H9 (cell line): ENCODE results near the gene RAB11FIP5. TPM values are rescaled to one million over a fixed set of nuclear protein-coding genes. Genes with fewer than 3 reads are reported as not detected.

Experiments
- DNase-seq: peaks from one replicate; pipeline ENCODE4 v3.0.0-alpha.2; 2017
- H2AFZ ChIP-seq: one replicate; pipeline ENCODE4 v1.6.1; 2013; ENCODE audit warnings: mild to moderate bottlenecking, low read length, control low read depth, moderate library complexity
- H2AK5ac ChIP-seq: 2 replicates; pipeline ENCODE4 v1.6.1; 2013; ENCODE audit warnings: low read length, control low read depth, mixed read lengths; ENCODE audit not compliant: insufficient read length
- H2BK120ac ChIP-seq: one replicate; pipeline ENCODE4 v1.6.1; 2013; ENCODE audit warnings: low read depth, mild to moderate bottlenecking, low read length, control low read depth, inconsistent platforms; ENCODE audit not compliant: poor library complexity, severe bottlenecking
- H2BK12ac ChIP-seq: 2 replicates; pipeline ENCODE4 v1.6.1; 2013; ENCODE audit warnings: low read length, control low read depth, mixed read lengths, low read depth; ENCODE audit not compliant: insufficient read length
- H2BK15ac ChIP-seq: 2 replicates; pipeline ENCODE4 v1.6.1; 2013; ENCODE audit warnings: low read depth, low read length, control low read depth
- H2BK20ac ChIP-seq: one replicate; pipeline ENCODE4 v1.6.1; 2013; ENCODE audit warnings: low read depth, mild to moderate bottlenecking, low read length, control low read depth, inconsistent platforms; ENCODE audit not compliant: poor library complexity, severe bottlenecking
- H2BK5ac ChIP-seq: 2 replicates; pipeline ENCODE4 v1.6.1; 2013; ENCODE audit warnings: low read length, control low read depth, mixed read lengths; ENCODE audit not compliant: insufficient read length
- H3K14ac ChIP-seq: 2 replicates; pipeline ENCODE4 v1.6.1; 2013; ENCODE audit warnings: low read length, control low read depth; ENCODE audit not compliant: insufficient read depth
- H3K18ac ChIP-seq: 2 replicates; pipeline ENCODE4 v1.6.1; 2013; ENCODE audit warnings: low read depth, mild to moderate bottlenecking, mixed read lengths, low read length, control low read depth; ENCODE audit not compliant: insufficient read length
- H3K23ac ChIP-seq: 2 replicates; pipeline ENCODE4 v1.6.1; 2013; ENCODE audit warnings: low read length, control low read depth, mixed read lengths, low read depth; ENCODE audit not compliant: insufficient read length
- H3K23me2 ChIP-seq: 2 replicates; pipeline ENCODE4 v1.6.1; 2013; ENCODE audit warnings: low read depth, mild to moderate bottlenecking, mixed read lengths, low read length, control low read depth; ENCODE audit not compliant: insufficient read length, poor library complexity, severe bottlenecking
- H3K27ac ChIP-seq: 2 replicates; pipeline ENCODE4 v1.5.1; 2013; ENCODE audit warnings: low read length, control low read depth, mixed read lengths, low read depth; ENCODE audit not compliant: insufficient read length
- H3K27me3 ChIP-seq: 2 replicates; pipeline ENCODE4 v1.6.1; 2013; ENCODE audit warnings: low read length, control low read depth, inconsistent platforms; ENCODE audit not compliant: insufficient read depth
- H3K4ac ChIP-seq: 2 replicates; pipeline ENCODE4 v1.6.1; 2013; ENCODE audit warnings: low read depth, mild to moderate bottlenecking, control low read depth, inconsistent platforms, low read length, moderate library complexity
- H3K4me1 ChIP-seq: 2 replicates; pipeline ENCODE4 v1.6.1; 2013; ENCODE audit warnings: low read length, control low read depth, inconsistent platforms; ENCODE audit not compliant: insufficient read depth
- H3K4me2 ChIP-seq: 2 replicates; pipeline ENCODE4 v1.6.1; 2013; ENCODE audit warnings: low read length, control low read depth, mixed read lengths; ENCODE audit not compliant: insufficient read length, insufficient read depth
- H3K56ac ChIP-seq: 2 replicates; pipeline ENCODE4 v1.6.1; 2013; ENCODE audit warnings: low read depth, mild to moderate bottlenecking, mixed read lengths, low read length, control low read depth; ENCODE audit not compliant: insufficient read length
- H3K79me1 ChIP-seq: 2 replicates; pipeline ENCODE4 v1.6.1; 2013; ENCODE audit warnings: low read depth, mild to moderate bottlenecking, moderate library complexity, low read length, control low read depth, inconsistent platforms; ENCODE audit not compliant: insufficient read depth, poor library complexity, severe bottlenecking
- H3K79me2 ChIP-seq: 2 replicates; pipeline ENCODE4 v1.6.1; 2013; ENCODE audit warnings: low read length, control low read depth, inconsistent platforms; ENCODE audit not compliant: insufficient read depth
- H3K9ac ChIP-seq: 2 replicates; pipeline ENCODE4 v1.6.1; 2013; ENCODE audit warnings: low read length, control low read depth, mixed read lengths; ENCODE audit not compliant: insufficient read length; ENCODE audit errors: extremely low read depth
- H3K9me3 ChIP-seq: one replicate; pipeline ENCODE4 v1.6.1; 2013; ENCODE audit warnings: low read depth, low read length, inconsistent platforms; ENCODE audit not compliant: control insufficient read depth
- H3T11ph ChIP-seq: one replicate; pipeline ENCODE4 v1.6.1; 2013; ENCODE audit warnings: mild to moderate bottlenecking, low read length, control low read depth, inconsistent platforms
- H4K20me1 ChIP-seq: one replicate; pipeline ENCODE4 v1.6.1; 2013; ENCODE audit not compliant: control insufficient read depth, insufficient read length, insufficient read depth
- H4K5ac ChIP-seq: 2 replicates; pipeline ENCODE4 v1.6.1; 2013; ENCODE audit warnings: low read depth, mild to moderate bottlenecking, mixed read lengths, low read length, control low read depth; ENCODE audit not compliant: insufficient read length
- H4K8ac ChIP-seq: replicated peaks from 2 replicates; pipeline ENCODE4 v1.6.1; 2013; ENCODE audit warnings: low read length, control low read depth, mixed read lengths, low read depth; ENCODE audit not compliant: insufficient read length
- H4K91ac ChIP-seq: 2 replicates; pipeline ENCODE4 v1.6.1; 2013; ENCODE audit warnings: low read depth, mild to moderate bottlenecking, moderate library complexity, mixed read lengths, low read length, control low read depth; ENCODE audit not compliant: insufficient read length
- H3K27ac Mint-ChIP-seq, 3 experiments: 2 replicates in 2 of 3; 3 replicates in 1 of 3; pipeline ENCODE4 v1.8.0; 2020 to 2021; ENCODE audit warnings: mixed read lengths in 3 of 3, mild to moderate bottlenecking in 1 of 3, moderate library complexity in 1 of 3
- H3K27me3 Mint-ChIP-seq: 2 replicates; pipeline ENCODE4 v1.8.0; 2021; ENCODE audit warnings: low read depth, mild to moderate bottlenecking, moderate library complexity, mixed read lengths
- H3K36me3 Mint-ChIP-seq, 3 experiments: 2 replicates in 2 of 3; 3 replicates in 1 of 3; pipeline ENCODE4 v1.8.0; 2020 to 2021; ENCODE audit warnings: low read depth in 3 of 3, mixed read lengths in 3 of 3; ENCODE audit not compliant: insufficient read depth in 1 of 3
- H3K4me1 Mint-ChIP-seq, 2 experiments: 2 replicates each; pipeline ENCODE4 v1.8.0; 2020; ENCODE audit warnings: mixed read lengths in 2 of 2
- H3K4me3 Mint-ChIP-seq, 2 experiments: 2 replicates in 1 of 2; 3 replicates in 1 of 2; pipeline ENCODE4 v1.8.0; 2020 to 2021; ENCODE audit warnings: mild to moderate bottlenecking in 2 of 2, mixed read lengths in 2 of 2, moderate library complexity in 1 of 2
- H3K9me3 Mint-ChIP-seq, 2 experiments: 2 replicates in 1 of 2; 3 replicates in 1 of 2; pipeline ENCODE4 v1.8.0; 2020; ENCODE audit warnings: mild to moderate bottlenecking in 2 of 2, mixed read lengths in 2 of 2, moderate library complexity in 1 of 2
- CTCF ChIP-seq: fragments of 200-600 bp; sonication (generic); conservative IDR thresholded peaks from 3 replicates; pipeline ENCODE4 v1.8.0; 2021; ENCODE audit warnings: antibody characterized with exemption, mild to moderate bottlenecking
- WGBS: extraction: QIAGEN DNeasy Blood & Tissue Kit; methylation state at CpG from one replicate; pipeline ENCODE4 v1.1.7; 2013; ENCODE audit warnings: missing lambda C conversion rate, low lambda C conversion rate, mixed read lengths; ENCODE audit not compliant: insufficient read length; ENCODE audit errors: extremely low coverage; 5-methylcytosine and 5-hydroxymethylcytosine counted together
- total RNA-seq: library from RNA; stranded (reverse); gene quantifications from 2 replicates; pipeline ENCODE4 v1.2.1, GENCODE V29; 2021

RAB11FIP5 gene
- total RNA-seq, 1 experiment from 2014 or later, result 7.1 TPM

- Histone ChIP-seq H3K79me2 (no peaks in the 10 kb centered on the region), H3K23ac (no peak overlapping the region), H3K18ac (no peak overlapping the region), H2AK5ac (no peak overlapping the region), H3K14ac (no peak overlapping the region), H3K9ac (no peak overlapping the region), H2BK20ac (no peak overlapping the region), H2AFZ (no peak overlapping the region), H2BK12ac (no peak overlapping the region), H2BK120ac (no peak overlapping the region), H4K8ac (no peak overlapping the region), H3K79me1 (no peaks in the 10 kb centered on the region), H3K27me3 (no peaks in the 10 kb centered on the region), H3K56ac (no peak overlapping the region), H3K9me3 (no peaks in the 10 kb centered on the region), H4K5ac (no peak overlapping the region), H3K27ac (no peak overlapping the region), H3K4ac (no peak overlapping the region), H3K4me2 (no peak overlapping the region), H3K4me1 (no peaks in the 10 kb centered on the region), H2BK5ac (no peak overlapping the region), H3K23me2 (no peaks in the 10 kb centered on the region), H4K91ac (no peak overlapping the region), H2BK15ac (no peak overlapping the region), H4K20me1 (peaks cover 3% of the 10 kb centered on the region), H3T11ph (no peak overlapping the region)
- H3K36me3 Mint-ChIP-seq, result peaks cover under 1 to 11% (median 6%) of the 10 kb centered on the region in 3 experiments; a peak in 5 of 7 replicates
- H3K27ac Mint-ChIP-seq, result no peak overlapping the region
- no peak for TF ChIP-seq CTCF
- H3K9me3 Mint-ChIP-seq, result no peaks in the 10 kb centered on the region
- H3K4me3 Mint-ChIP-seq, result no peak overlapping the region
- peaks cover 8 to 13% of the 10 kb centered on the region in 2 experiments for H3K4me1 Mint-ChIP-seq
- no peaks in the 10 kb centered on the region for H3K27me3 Mint-ChIP-seq
- DNase-seq, result no peak
- WGBS, result no CpG with 5 or more reads among the region's 9 CpGs
Observed at GRCh38 chr2:73079636-73080035, 33.1 kb downstream of the RAB11FIP5 start.
